BE2C (cell line): ENCODE measurements around the gene RCAN2.

Experiments used
- DNase-seq: peaks from one replicate; pipeline ENCODE4 v3.0.0-alpha.2; 2020
- H3K27me3 ChIP-seq: fragments of 250-450 bp; sonication (Bioruptor Pico); 2 replicates; pipeline ENCODE4 v1.5.1; 2020; ENCODE audit warnings: mild to moderate bottlenecking
- H3K36me3 ChIP-seq: fragments of 250-450 bp; sonication (Bioruptor Pico); 2 replicates; pipeline ENCODE4 v1.5.1; 2020; ENCODE audit warnings: mild to moderate bottlenecking
- H3K4me1 ChIP-seq: fragments of 250-450 bp; sonication (Bioruptor Pico); 2 replicates; pipeline ENCODE4 v1.5.1; 2020
- H3K4me3 ChIP-seq: 2 replicates; pipeline ENCODE4 v1.5.1; 2011; ENCODE audit warnings: low read depth, low read length
- H3K9me3 ChIP-seq: fragments of 250-450 bp; sonication (Bioruptor Pico); 2 replicates; pipeline ENCODE4 v1.5.1; 2020
- CTCF ChIP-seq: IDR thresholded peaks from 2 replicates; pipeline ENCODE4 v1.5.1; 2012; ENCODE audit warnings: mild to moderate bottlenecking, low read depth, low read length

The RCAN2 gene

GRCh38 chr6:46258249-46258648 lies 233.0 kb downstream of the RCAN2 start:
- TF ChIP-seq CTCF = no peak
- Histone ChIP-seq H3K27me3 (no peaks in the 10 kb centered on the region), H3K9me3 (no peaks in the 10 kb centered on the region; the same call in 1 of the 2 replicates), H3K4me3 (no peak overlapping the region), H3K4me1 (no peaks in the 10 kb centered on the region), H3K36me3 (no peaks in the 10 kb centered on the region)
- DNase-seq = no peak

DNA sequence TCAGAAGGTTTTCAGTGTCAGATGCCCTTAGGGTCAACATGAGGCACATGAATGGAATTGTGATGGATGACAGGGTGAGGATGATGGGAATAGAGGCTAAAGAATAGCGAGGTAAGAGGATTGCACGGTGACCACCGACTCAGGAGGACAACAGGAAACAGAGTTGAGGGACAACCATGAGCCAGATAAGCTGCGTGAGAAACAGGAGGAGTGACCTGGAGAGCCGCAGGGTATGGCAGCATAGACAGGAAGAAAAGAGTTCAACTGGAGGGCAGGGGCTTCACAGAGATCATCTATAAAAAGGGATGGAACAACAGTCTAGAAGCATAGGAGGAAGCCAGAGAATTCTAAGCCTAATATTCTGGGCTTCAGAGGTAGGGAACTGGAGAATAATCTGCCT lies 235.7 kb downstream of the RCAN2 start:
- no peak for DNase-seq
- no peak for TF ChIP-seq CTCF
- Histone ChIP-seq H3K9me3 (no peaks in the 10 kb centered on the region; the same call in 1 of the 2 replicates), H3K4me1 (no peaks in the 10 kb centered on the region), H3K4me3 (no peak overlapping the region), H3K27me3 (no peaks in the 10 kb centered on the region), H3K36me3 (no peaks in the 10 kb centered on the region)

DNA sequence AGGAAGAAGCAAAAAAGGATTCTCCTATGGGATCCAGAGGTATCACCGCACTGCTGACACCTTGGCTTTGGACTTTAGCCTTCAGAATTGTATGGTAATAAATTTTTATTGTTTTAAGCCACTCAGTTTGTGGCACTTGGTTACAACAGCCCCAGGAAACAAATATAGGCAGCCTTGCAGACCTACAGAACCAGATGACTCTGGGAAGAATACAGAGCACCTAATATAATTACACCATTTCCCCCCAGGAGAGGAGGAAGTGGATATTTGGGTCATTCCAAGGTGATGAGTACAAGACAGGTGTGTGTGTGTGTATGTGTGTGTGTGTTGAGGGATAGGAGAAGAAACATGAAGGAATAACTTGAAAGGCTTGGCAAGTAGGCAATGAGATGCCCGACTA lies 236.3 kb downstream of the RCAN2 start:
- no peak for DNase-seq
- Histone ChIP-seq H3K9me3 (no peaks in the 10 kb centered on the region; the same call in 1 of the 2 replicates), H3K27me3 (no peaks in the 10 kb centered on the region), H3K4me3 (no peak overlapping the region), H3K4me1 (no peaks in the 10 kb centered on the region), H3K36me3 (no peaks in the 10 kb centered on the region)
- TF ChIP-seq CTCF = no peak

- TF ChIP-seq CTCF = no peak
- DNase-seq = no peak
- no peaks in the 10 kb centered on the region for H3K27me3 ChIP-seq
- H3K4me1 ChIP-seq = no peaks in the 10 kb centered on the region
- no peaks in the 10 kb centered on the region for H3K36me3 ChIP-seq
- H3K4me3 ChIP-seq = no peak overlapping the region
- H3K9me3 ChIP-seq = no peaks in the 10 kb centered on the region; the same call in 1 of the 2 replicates
Measured at GRCh38 chr6:46254331-46254730, 236.9 kb downstream of the RCAN2 start.

DNA sequence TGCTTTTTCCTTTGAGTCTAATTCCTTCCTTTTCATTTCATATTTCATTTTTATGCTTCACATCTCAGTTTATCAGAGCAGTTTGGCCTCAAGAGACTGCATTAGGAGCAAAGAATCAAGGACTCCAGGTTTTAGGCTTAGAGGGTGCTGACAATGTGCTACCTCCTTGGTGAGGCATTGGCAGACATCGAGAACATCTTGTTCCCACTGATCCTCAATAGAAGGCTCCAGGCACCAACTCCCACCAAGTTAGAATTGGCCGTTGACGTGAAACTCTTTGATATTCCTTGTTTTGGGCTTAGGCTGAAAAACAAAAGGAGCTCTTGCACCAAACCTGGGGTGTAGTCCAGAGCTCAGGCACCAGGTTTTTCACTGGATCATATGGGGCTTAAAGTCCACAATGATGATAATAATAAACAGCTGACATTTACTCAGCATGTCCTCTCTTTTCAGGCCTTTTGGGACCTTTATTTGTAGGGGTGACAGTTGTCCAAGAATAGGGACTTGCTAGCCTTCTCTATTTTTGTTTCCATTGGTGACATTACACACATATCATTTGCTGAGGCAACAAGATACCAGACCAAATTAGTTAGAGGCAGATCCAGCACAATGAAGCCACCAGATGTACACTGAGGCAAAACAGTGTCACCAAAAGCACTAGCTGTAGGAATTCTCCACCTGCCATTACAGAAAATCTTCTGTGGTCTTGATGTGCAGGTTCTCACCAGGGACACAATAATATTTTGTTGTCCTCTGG lies 239.5 kb downstream of the RCAN2 start:
- no peaks in the 10 kb centered on the region for H3K9me3 ChIP-seq
- H3K36me3 ChIP-seq = no peaks in the 10 kb centered on the region
- no peaks in the 10 kb centered on the region for H3K4me1 ChIP-seq
- no peak for TF ChIP-seq CTCF
- no peak for DNase-seq
- H3K4me3 ChIP-seq = no peak overlapping the region
- H3K27me3 ChIP-seq = no peaks in the 10 kb centered on the region

GRCh38 chr6:46248143-46248542 lies 243.1 kb downstream of the RCAN2 start:
- no peak overlapping the region for H3K4me3 ChIP-seq
- no peaks in the 10 kb centered on the region for H3K36me3 ChIP-seq
- H3K27me3 ChIP-seq = no peaks in the 10 kb centered on the region
- H3K4me1 ChIP-seq = no peaks in the 10 kb centered on the region
- no peak for TF ChIP-seq CTCF
- DNase-seq = no peak
- no peaks in the 10 kb centered on the region for H3K9me3 ChIP-seq
